Amygdala (tissue), 56 donors: ENCODE data around the gene PCDH18.
A peak's percentile ranks its signal among the peaks of the same experiment; 100 is the strongest.
"Not testable (repeated sequence)": the region's sequence is repeated elsewhere in the genome, so short reads cannot be mapped to it uniquely, and the experiment has no call there.

ENCODE experiments used
- DNase-seq, 56 donors: peaks; one replicate each; lab custom pipeline; 2025; lab: John Stamatoyannopoulos, UW

The PCDH18 gene

DNA sequence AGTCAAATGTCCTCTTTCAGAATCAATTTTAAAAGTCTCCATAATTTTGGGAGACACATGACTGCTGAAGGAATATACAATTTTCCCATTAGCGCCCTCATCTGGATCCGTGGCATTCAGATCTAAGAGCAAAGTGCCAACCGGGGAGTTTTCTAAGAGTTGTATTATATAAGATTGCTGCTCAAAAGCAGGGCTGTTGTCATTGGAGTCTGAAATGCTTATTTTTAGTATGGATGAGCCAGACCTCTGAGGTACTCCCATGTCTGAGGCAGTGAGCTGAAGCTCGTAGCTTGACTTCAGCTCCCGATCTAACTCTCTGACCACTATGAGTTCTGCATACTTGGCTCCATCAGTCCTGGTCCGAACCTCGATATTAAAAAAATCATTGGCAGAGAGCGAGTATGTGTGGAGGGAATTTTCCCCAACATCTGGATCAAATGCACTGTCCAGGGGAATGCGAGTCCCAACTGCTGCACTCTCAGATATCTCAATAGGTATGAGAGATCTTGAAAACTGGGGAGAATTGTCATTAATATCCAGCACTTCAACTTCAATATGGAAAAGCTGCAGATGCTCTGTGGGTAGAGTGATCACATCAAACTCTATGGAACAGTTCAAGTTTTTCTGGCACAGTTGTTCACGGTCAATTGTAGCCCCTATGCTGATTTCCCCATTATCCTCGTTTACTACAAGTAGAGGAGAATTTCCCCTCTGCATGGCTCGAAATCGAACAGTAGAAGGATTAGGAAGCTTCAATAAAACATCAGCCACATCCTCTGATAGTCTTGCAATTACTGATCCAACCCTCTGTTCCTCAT is 917 bp downstream of the PCDH18 start:
- peak in 2 of 56 donors; percentile 4 to 19 for DNase-seq

DNA sequence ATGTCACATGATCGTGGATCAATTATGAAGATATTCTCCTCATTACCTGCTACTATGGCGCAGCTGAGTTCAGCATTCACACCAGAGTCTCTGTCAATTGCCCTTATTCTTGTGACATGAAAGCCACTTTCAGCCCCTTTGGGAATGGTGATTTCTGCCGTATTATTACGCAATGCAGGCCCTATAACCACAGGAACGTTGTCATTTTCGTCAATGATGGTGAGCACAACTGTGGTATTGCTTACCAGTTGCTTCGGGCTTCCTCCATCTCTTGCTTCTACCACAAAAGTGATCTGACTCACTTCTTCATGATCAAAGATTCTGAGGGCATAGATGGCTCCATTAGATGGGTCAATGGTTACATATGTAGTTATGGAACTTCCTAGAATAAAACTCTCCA is 2.1 kb downstream of the PCDH18 start:
- no peak for DNase-seq

GRCh38 chr4:137529432-137529831 is 2.9 kb downstream of the PCDH18 start:
- DNase-seq, result no peak

- DNase-seq, result no peak
These were observed 3.6 kb downstream of the PCDH18 start for GRCh38 chr4:137528673-137529072.

DNA sequence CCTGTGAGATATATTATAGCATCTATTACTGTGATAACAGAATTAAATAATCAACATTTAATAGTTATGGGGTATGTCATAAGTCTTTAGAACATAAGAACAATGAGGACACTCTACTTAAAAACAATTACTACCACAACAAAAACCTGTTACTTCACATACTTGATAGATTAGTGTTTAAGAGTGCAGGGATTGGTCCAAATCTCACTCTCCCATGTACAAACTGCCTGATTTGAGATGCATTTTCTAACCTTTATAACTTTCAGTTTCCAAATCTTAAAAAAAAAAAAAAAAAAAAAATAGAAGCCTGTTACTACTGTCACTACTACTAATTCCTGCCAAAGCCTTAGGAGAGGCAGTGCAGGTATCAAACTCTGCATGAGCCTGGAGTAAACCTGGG is 5.6 kb downstream of the PCDH18 start:
- no peak for DNase-seq

- DNase-seq, result no peak
These were observed 7.4 kb downstream of the PCDH18 start for GRCh38 chr4:137524725-137525369.

- DNase-seq, result no peak
These were observed 9.0 kb downstream of the PCDH18 start for GRCh38 chr4:137523329-137523728.

GRCh38 chr4:137521053-137521452 is 11.2 kb downstream of the PCDH18 start:
- no peak for DNase-seq

DNA sequence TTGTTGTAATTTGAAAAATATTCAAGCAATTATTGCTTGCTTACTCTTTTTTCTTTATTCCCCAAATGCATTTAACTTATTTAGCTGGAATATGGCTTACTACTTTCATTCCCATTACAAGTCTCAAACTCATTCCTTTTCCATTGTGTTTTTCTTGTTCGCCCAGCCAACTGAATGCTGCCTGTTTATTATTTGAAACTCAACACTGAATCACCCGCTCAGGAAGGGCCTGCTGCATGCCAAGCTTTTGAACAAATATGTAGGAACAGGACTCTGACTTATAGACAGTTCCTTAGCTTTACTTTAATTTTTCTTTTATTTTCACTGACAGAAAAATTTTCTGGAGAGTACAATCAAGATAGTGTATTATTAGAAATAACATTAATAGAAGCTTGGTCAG is 12.9 kb downstream of the PCDH18 start:
- DNase-seq, result no peak

DNA sequence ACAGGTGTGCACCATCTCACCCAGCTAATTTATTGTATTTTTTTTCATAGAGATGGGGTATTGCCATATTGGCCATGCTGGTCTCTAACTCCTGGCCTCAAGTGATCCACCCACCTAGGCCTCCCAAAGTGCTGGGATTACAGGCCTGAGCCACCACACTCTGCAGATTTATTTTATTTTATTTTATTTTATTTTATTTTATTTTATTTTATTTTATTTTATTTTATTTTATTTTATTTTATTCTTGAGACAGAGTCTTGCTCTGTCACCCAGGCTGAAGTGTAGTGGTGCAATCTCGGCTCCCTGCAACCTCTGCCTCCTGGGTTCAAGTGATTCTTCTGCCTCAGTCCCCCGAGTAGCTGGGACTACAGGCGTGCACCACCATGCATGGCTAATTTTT is 15.0 kb downstream of the PCDH18 start:
- not testable (repeated sequence) for DNase-seq

DNA sequence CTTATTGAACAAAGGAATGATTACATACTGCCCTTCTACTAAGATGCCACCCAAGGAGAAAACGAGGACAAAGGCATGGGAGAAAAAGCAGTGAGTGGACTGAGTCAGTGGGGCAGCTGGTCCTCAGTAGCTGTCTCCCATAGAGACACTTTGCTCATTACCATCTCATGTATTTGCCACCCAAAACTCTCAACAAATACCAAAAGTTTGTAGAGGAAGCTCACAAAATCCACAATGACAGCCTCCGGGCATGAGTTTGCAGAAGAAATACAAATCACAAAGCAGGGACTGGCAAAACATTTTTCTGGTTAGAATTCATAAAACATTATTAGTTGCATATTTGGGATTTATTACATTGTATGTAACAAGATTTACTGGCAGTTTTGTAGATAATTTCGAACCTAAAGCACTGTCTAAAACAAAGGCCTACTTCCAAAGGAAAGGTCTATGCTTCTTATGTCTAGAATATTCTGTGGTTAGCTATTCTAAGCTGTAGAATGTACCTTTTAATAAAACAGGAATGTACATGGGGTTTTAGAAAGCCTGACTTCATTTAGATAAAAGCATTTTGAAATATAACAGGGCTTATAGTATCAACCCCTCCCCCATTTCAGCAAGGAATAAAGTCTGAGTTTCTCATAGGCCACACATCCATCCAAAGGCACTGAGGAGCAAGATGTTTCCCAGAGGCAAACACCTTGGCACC is 17.7 kb downstream of the PCDH18 start:
- no peak for DNase-seq

GRCh38 chr4:137510557-137511265 is 21.6 kb downstream of the PCDH18 start:
- no peak for DNase-seq

DNA sequence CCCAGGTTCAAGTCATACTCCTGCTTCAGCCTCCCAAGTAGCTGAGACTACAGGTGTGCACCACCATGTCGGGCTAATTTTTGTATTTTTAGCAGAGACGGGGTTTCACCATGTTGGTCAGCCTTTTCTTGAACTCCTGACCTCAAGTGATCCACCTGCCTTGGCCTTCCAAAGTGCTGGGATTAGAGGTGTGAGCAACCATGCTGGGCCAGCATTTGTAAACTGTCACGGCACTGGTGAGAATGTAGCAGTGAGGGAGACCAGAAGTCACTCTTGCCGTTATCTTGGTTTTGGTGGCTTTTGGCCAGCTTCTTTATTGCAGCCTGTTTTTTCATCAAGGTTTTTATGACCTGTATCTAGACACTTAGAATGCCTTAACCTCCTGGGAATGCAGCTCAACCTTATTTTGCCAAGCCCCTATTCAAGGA is 22.4 kb downstream of the PCDH18 start:
- no peak for DNase-seq

GRCh38 chr4:137502339-137503129 is 29.8 kb downstream of the PCDH18 start:
- no peak for DNase-seq

GRCh38 chr4:137496267-137496666 is 36.0 kb downstream of the PCDH18 start:
- DNase-seq, result not testable (repeated sequence)

DNA sequence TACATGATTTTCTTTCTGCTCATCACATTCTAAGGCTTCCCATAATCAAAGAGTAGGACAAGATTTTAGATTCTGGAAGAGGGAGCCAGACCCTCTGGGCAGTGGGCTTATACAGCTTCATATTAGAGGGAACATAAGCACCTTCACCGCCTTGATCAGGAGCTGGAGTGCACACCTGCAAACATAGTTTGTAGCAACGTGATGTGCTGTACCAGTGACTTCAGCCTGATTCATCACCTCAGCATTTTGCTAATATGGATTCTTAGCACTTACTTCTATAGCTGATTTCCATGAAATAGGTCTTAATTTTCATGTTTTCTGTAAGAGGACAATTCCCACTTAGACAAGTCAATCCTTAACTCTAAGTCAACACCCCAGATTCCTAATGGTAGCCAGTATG is 36.7 kb downstream of the PCDH18 start:
- DNase-seq, result no peak

- not testable (repeated sequence) for DNase-seq
These were observed 48.9 kb downstream of the PCDH18 start for GRCh38 chr4:137483313-137483959.

DNA sequence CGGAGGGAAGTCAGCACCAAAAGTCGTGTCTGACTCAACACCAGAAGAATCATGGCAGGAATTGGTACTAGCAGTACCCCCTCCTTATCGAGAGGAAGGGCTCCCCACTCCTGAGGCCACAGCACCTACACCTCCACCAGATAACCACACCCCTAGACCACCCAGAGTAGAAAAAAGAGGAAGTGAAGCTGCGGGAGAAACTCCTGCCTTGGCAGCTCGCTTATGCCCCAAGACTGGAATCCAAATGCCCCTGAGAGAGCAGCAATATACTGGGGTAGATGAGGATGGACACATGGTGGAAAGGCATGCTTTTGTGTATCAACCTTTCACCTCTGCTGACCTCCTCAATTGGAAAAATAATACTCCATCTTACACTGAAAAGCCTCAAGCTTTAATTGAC is 52.6 kb downstream of the PCDH18 start:
- not testable (repeated sequence) for DNase-seq

- no peak for DNase-seq
These were observed 55.9 kb downstream of the PCDH18 start for GRCh38 chr4:137476345-137476744.
